GM12874 (cell line): ENCODE results near the gene CBR3.

ENCODE experiments used
- CTCF ChIP-seq: IDR thresholded peaks from 2 replicates; pipeline ENCODE4 v1.5.1; 2011; ENCODE audit warnings: low read depth, mild to moderate bottlenecking, control low read depth, low read length, moderate library complexity; ENCODE audit not compliant: insufficient read depth

CBR3 gene

GRCh38 chr21:36134803-36135390, at the start of gene CBR3:
CBR3 (plus strand) TSS chr21:36135079; CDS start chr21:36135193, 114 bp downstream.
- TF ChIP-seq CTCF: no peak

GRCh38 chr21:36087362-36088138, 47.3 kb upstream of the CBR3 start:
- peak; percentile 21; the same call in 1 of the 2 replicates for TF ChIP-seq CTCF

- TF ChIP-seq CTCF: no peak
Observed at GRCh38 chr21:36089946-36090345, 44.9 kb upstream of the CBR3 start.

- TF ChIP-seq CTCF: no peak
Observed at GRCh38 chr21:36092681-36093080, 42.2 kb upstream of the CBR3 start.

- no peak for TF ChIP-seq CTCF
Observed at GRCh38 chr21:36093512-36093911, 41.4 kb upstream of the CBR3 start.

- TF ChIP-seq CTCF: no peak
Observed at GRCh38 chr21:36096398-36097290, 38.2 kb upstream of the CBR3 start.
